Endodermal cell (in vitro differentiated cells): ENCODE data around the gene UCKL1. TPM values are rescaled to one million over a fixed set of nuclear protein-coding genes. Genes with fewer than 3 reads are reported as not detected.
"Not testable (repeated sequence)": the region's sequence is repeated elsewhere in the genome, so short reads cannot be mapped to it uniquely, and the experiment has no call there.

Experiments
- DNase-seq: peaks from one replicate; pipeline ENCODE4 v3.0.0-alpha.2; 2017
- H3K27ac ChIP-seq: 2 replicates; pipeline ENCODE4 v1.5.1; 2013; ENCODE audit warnings: mild to moderate bottlenecking, low read depth, low read length, moderate library complexity
- H3K27me3 ChIP-seq: 2 replicates; pipeline ENCODE4 v1.6.1; 2013; ENCODE audit warnings: mild to moderate bottlenecking, low read length, moderate library complexity; ENCODE audit not compliant: insufficient read depth, control insufficient read depth, poor library complexity, severe bottlenecking
- H3K36me3 ChIP-seq: 2 replicates; pipeline ENCODE4 v1.7.0; 2013; ENCODE audit warnings: mild to moderate bottlenecking, low read length, moderate library complexity; ENCODE audit not compliant: control insufficient read depth, insufficient read depth
- H3K4me1 ChIP-seq: one replicate; pipeline ENCODE4 v1.7.0; 2013; ENCODE audit warnings: low read length; ENCODE audit not compliant: control insufficient read depth, insufficient read depth
- H3K4me3 ChIP-seq: 2 replicates; pipeline ENCODE4 v1.5.1; 2013; ENCODE audit warnings: mild to moderate bottlenecking, low read length, moderate library complexity
- H3K9ac ChIP-seq: 2 replicates; pipeline ENCODE4 v1.6.1; 2013; ENCODE audit warnings: mild to moderate bottlenecking, low read length, moderate library complexity; ENCODE audit not compliant: poor library complexity, severe bottlenecking; ENCODE audit errors: extremely low read depth
- H3K9me3 ChIP-seq: 2 replicates; pipeline ENCODE4 v1.6.1; 2013; ENCODE audit warnings: mild to moderate bottlenecking, low read length, moderate library complexity; ENCODE audit not compliant: control insufficient read depth
- H3K27ac Mint-ChIP-seq: 2 replicates; pipeline ENCODE4 v1.8.0; 2020; ENCODE audit warnings: mixed read lengths
- H3K27me3 Mint-ChIP-seq: 2 replicates; pipeline ENCODE4 v1.8.0; 2021; ENCODE audit warnings: mild to moderate bottlenecking, mixed read lengths; ENCODE audit not compliant: insufficient read depth
- H3K36me3 Mint-ChIP-seq: 2 replicates; pipeline ENCODE4 v1.8.0; 2020; ENCODE audit warnings: low read depth, mixed read lengths
- H3K4me1 Mint-ChIP-seq: 2 replicates; pipeline ENCODE4 v1.8.0; 2020; ENCODE audit warnings: mixed read lengths
- H3K4me3 Mint-ChIP-seq: 2 replicates; pipeline ENCODE4 v1.8.0; 2020; ENCODE audit warnings: mild to moderate bottlenecking, moderate library complexity, mixed read lengths
- H3K9me3 Mint-ChIP-seq: 2 replicates; pipeline ENCODE4 v1.8.0; 2020; ENCODE audit warnings: mild to moderate bottlenecking, mixed read lengths
- WGBS, 2 experiments: methylation state at CpG; one replicate each; pipeline versions ENCODE4 v1.1.5 to v1.1.7; 2013; ENCODE audit warnings: missing lambda C conversion rate in 2 of 2, mixed read lengths in 1 of 2; ENCODE audit not compliant: insufficient coverage in 1 of 2, insufficient read length in 1 of 2; 5-methylcytosine and 5-hydroxymethylcytosine counted together
- total RNA-seq, 2 donors: library from RNA; stranded (reverse); fragmentation: NEBNext Ultra II Directional in 1 of 2; extraction: Animal tissue kit (Norgen Biotek cat#: 25700) in 1 of 2; gene quantifications; 2 replicates in 1 of 2; 3 replicates in 1 of 2; pipeline ENCODE4 v1.2.1, GENCODE V29; 2021
- TF ChIP-seq, protein P1 (sequence below): fragments of 200-600 bp; sonication (generic); conservative IDR thresholded peaks from 2 replicates; pipeline ENCODE4 v1.5.0; 2021; ENCODE audit warnings: antibody characterized with exemption, mild to moderate bottlenecking

Gene UCKL1
- total RNA-seq, 2 donors from 2014 or later, result 36.5 to 47.8 TPM

DNA sequence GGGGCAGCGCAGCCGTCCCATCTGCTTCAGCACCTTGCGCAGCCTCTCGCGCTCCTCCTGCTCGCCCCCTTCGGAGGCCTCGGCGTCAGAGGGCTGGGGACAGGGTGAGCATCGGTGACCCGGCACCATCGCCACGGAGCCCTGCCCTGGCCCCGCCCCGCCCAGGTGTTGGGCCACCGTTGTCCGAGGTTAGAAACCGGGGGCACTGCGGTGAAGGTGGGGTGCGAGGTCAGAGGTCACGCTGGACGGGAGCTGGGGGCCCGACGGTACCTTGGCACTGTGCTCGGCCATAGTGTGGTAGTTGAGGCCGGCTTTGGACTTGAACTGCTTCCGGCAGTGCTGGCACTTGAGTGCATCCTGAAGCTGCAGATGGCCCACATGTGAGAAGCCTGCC lies 7.1 kb upstream of the UCKL1 start:
- TF ChIP-seq, protein P1, sequence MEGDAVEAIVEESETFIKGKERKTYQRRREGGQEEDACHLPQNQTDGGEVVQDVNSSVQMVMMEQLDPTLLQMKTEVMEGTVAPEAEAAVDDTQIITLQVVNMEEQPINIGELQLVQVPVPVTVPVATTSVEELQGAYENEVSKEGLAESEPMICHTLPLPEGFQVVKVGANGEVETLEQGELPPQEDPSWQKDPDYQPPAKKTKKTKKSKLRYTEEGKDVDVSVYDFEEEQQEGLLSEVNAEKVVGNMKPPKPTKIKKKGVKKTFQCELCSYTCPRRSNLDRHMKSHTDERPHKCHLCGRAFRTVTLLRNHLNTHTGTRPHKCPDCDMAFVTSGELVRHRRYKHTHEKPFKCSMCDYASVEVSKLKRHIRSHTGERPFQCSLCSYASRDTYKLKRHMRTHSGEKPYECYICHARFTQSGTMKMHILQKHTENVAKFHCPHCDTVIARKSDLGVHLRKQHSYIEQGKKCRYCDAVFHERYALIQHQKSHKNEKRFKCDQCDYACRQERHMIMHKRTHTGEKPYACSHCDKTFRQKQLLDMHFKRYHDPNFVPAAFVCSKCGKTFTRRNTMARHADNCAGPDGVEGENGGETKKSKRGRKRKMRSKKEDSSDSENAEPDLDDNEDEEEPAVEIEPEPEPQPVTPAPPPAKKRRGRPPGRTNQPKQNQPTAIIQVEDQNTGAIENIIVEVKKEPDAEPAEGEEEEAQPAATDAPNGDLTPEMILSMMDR, result no peak
- no peak for DNase-seq
- H3K27ac ChIP-seq, result no peak overlapping the region
- no peak overlapping the region for H3K4me3 ChIP-seq
- peaks cover 35% of the 10 kb centered on the region for H3K9me3 ChIP-seq
- peaks cover 10% of the 10 kb centered on the region for H3K4me1 Mint-ChIP-seq
- no peak overlapping the region for H3K9ac ChIP-seq
- H3K36me3 Mint-ChIP-seq, result peaks cover 48% of the 10 kb centered on the region
- 93% methylated on average over 23 to 27 of the region's 27 CpGs for WGBS, 2 experiments
- peaks cover 16% of the 10 kb centered on the region for H3K9me3 Mint-ChIP-seq
- H3K27me3 Mint-ChIP-seq, result no peaks in the 10 kb centered on the region
- H3K4me1 ChIP-seq, result peaks cover 11% of the 10 kb centered on the region
- peaks cover 40% of the 10 kb centered on the region for H3K36me3 ChIP-seq
- H3K27ac Mint-ChIP-seq, result no peak overlapping the region
- H3K4me3 Mint-ChIP-seq, result no peak overlapping the region
- H3K27me3 ChIP-seq, result no peaks in the 10 kb centered on the region

DNA sequence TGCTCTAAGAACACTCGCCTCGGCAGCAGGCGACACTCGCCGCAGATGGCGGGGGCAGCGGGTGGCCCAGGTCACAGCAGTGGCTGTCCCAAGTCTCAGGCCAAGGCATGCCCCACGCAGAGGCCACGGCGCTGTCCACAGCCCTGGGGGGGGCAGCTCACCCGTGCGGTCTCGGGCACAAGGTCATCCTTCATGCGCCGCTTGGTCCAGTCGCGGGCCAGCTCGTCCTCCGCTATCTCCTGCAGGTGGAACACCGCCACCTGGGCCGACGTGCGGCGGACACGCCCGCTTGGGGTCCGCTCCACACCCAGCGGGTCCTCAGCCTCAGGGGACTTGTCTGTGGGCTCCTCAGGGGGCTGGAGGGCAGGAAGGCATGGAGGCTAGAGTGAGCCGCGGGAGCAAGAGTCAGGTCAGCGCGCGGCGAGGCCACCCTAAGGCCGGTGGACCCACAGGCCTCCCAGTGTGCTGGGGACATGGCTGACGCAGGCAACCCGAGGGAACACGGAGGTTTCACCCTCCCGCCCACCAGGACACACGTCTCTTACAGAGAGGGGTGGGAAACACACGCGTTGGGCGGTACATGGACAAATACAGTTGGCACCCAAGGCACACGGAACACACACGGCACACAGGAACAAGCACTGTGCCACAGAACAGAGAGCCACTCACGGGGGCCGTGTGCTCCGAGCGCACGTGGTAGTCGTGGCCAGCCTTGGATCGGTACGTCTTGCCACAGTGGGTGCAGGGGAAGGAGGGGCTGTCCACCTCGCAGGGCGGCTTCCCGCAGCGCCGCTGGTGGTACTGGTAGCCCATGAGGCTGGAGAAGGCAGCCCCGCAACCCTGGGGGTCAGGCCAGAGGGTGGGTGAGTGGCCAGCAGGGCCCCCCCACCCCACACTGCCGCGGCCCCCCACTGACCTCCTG lies 6.5 kb upstream of the UCKL1 start:
- Mint-ChIP-seq H3K27me3 (no peaks in the 10 kb centered on the region), H3K9me3 (peaks cover 16% of the 10 kb centered on the region), H3K4me1 (peaks cover 16% of the 10 kb centered on the region), H3K4me3 (no peak overlapping the region), H3K27ac (no peak overlapping the region), H3K36me3 (peaks cover 43% of the 10 kb centered on the region)
- no peak for DNase-seq
- Histone ChIP-seq H3K27me3 (no peaks in the 10 kb centered on the region), H3K4me3 (no peak overlapping the region), H3K36me3 (peaks cover 34% of the 10 kb centered on the region), H3K9me3 (peaks cover 29% of the 10 kb centered on the region), H3K9ac (no peak overlapping the region), H3K27ac (no peak overlapping the region), H3K4me1 (peaks cover 12% of the 10 kb centered on the region)
- WGBS, 2 experiments, result 95 to 97% methylated on average over 47 to 61 of the region's 61 CpGs
- TF ChIP-seq, protein P1, result no peak

DNA sequence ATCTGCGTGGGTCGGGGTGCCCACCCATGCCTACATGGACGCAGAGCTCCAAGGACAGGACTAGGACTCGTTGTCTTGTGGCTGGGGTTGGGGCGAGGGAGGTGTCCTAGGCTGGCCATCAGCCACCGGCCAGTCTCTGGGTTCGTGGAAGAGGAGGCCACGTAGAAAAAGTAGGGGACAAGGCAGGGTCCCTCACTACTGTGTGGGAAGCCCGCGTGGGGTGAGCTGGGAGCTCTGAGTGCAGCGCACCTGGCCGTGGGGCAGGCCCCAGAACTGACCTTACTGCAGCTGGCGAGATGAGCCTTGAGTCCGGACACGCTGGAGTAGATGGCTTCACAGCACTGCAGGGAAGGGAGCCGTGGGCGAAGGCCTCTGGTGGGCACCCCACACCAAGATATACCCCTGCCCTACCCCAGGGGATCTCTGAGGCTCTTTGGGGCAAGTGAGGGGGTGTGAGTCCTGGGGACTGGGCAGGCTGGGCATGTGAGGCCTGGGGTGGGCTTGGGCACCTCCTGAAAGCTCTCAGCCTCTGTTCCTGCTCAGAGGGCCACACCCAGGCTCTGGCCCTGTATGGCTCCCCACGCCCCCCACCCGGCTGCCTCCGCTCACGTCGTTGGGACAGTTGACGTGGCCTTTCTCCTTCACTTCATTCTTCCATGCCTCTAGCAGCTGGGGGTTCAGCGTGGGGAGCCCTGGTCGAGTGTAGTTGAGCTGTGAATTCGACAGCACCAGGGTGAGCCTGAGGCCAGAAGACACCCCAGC lies 5.6 kb upstream of the UCKL1 start:
- Histone ChIP-seq H3K4me3 (no peak overlapping the region), H3K27me3 (no peaks in the 10 kb centered on the region), H3K36me3 (peaks cover 25% of the 10 kb centered on the region), H3K4me1 (peaks cover 12% of the 10 kb centered on the region), H3K27ac (no peak overlapping the region), H3K9me3 (peaks cover 21% of the 10 kb centered on the region), H3K9ac (no peak overlapping the region)
- no peaks in the 10 kb centered on the region for H3K27me3 Mint-ChIP-seq
- H3K27ac Mint-ChIP-seq, result no peak overlapping the region
- H3K4me1 Mint-ChIP-seq, result peaks cover 16% of the 10 kb centered on the region
- TF ChIP-seq, protein P1, result no peak
- DNase-seq, result no peak
- peaks cover 14% of the 10 kb centered on the region for H3K9me3 Mint-ChIP-seq
- H3K36me3 Mint-ChIP-seq, result peaks cover 36% of the 10 kb centered on the region
- no peak overlapping the region for H3K4me3 Mint-ChIP-seq
- 94 to 96% methylated on average over 14 to 26 of the region's 26 CpGs for WGBS, 2 experiments

DNA sequence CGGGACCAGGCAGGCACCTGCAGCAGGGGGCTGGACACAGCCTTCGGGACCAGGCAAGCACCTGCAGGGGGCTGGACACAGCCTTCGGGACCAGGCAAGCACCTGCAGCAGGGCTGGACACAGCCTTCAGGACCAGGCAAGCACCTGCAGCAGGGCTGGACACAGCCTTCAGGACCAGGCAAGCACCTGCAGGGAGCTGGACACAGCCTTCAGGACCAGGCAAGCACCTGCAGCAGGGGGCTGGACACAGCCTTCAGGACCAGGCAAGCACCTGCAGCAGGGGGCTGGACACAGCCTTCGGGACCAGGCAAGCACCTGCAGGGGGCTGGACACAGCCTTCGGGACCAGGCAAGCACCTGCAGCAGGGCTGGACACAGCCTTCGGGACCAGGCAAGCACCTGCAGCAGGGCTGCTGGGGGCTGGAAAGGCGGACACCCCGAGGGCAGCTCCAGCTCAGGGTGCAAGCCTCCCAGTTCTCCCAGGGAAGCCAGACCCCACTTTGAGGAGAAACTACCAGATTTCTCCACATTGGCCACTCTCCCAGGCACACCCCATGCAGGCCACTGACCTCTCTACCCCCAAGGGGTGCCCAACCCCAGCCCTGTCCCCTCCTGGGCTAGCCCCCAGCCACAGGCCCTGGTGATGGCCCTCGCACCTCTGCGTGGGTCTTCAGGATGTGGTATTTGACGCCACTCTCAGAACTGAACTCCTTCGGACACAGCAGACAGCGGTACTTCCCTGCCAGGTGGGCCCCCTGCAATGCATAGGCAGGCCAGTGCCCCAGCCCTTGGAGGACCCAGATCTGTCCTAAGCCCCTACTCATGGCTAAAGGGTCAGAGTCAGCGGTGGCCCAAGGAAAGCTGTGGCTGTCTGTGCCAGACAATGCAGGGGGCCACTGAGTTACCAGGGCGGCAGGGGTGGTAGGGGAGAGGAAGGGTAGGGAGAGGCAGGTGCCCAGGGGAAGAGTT lies 4.7 kb upstream of the UCKL1 start:
- peaks cover 16% of the 10 kb centered on the region for H3K36me3 ChIP-seq
- 93 to 100% methylated on average over 6 to 15 of the region's 15 CpGs for WGBS, 2 experiments
- H3K4me3 ChIP-seq, H3K27me3 ChIP-seq, DNase-seq, H3K9me3 Mint-ChIP-seq, H3K27ac Mint-ChIP-seq, H3K4me3 Mint-ChIP-seq, H3K9ac ChIP-seq, H3K27me3 Mint-ChIP-seq, H3K27ac ChIP-seq: not testable (repeated sequence)
- peaks cover 12% of the 10 kb centered on the region for H3K9me3 ChIP-seq
- peaks cover 26% of the 10 kb centered on the region for H3K36me3 Mint-ChIP-seq
- peaks cover 12% of the 10 kb centered on the region for H3K4me1 ChIP-seq
- H3K4me1 Mint-ChIP-seq, result peaks cover 16% of the 10 kb centered on the region
